MCF 10A (cell line): Measurements from ENCODE around the gene MEX3D. TPM values are rescaled to one million over a fixed set of nuclear protein-coding genes. Genes with fewer than 3 reads are reported as not detected.
"Not testable (repeated sequence)": the region's sequence is repeated elsewhere in the genome, so short reads cannot be mapped to it uniquely, and the experiment has no call there.

Source experiments
- BruUV-seq: library from RNA; stranded (reverse); fragments of 400-500 nt; replicated peaks from 2 replicates; lab custom pipeline; 2021; lab: Mats Ljungman, UMichigan
- CTCF ChIA-PET: fragments of 300-600 bp; sonication (Branson Sonifier 250); formaldehyde crosslinking; extraction: SDS; loops from one replicate; lab custom pipeline; 2021; ENCODE audit warnings: antibody characterized with exemption, inconsistent platforms; lab: Yijun Ruan, JAX
- POLR2A ChIA-PET: fragments of 300-600, 350-650 bp; sonication (Branson Sonifier 250); formaldehyde crosslinking; extraction: SDS; loops from one replicate; lab custom pipeline; 2020; ENCODE audit warnings: antibody characterized with exemption, inconsistent platforms; lab: Yijun Ruan, JAX
- DNase-seq: peaks from one replicate; pipeline ENCODE4 v3.0.0-alpha.2; 2018; ENCODE audit not compliant: unreplicated experiment
- H3K27ac Mint-ChIP-seq: one replicate; pipeline ENCODE4 v1.8.0; 2022; ENCODE audit warnings: mild to moderate bottlenecking, low read depth, mixed read lengths; ENCODE audit not compliant: unreplicated experiment
- H3K27me3 Mint-ChIP-seq: one replicate; pipeline ENCODE4 v1.8.0; 2022; ENCODE audit warnings: mixed read lengths; ENCODE audit not compliant: insufficient read depth, unreplicated experiment
- H3K36me3 Mint-ChIP-seq: one replicate; pipeline ENCODE4 v1.8.0; 2022; ENCODE audit warnings: mild to moderate bottlenecking, moderate library complexity, mixed read lengths; ENCODE audit not compliant: insufficient read depth, unreplicated experiment
- H3K4me1 Mint-ChIP-seq: one replicate; pipeline ENCODE4 v1.8.0; 2022; ENCODE audit warnings: mixed read lengths; ENCODE audit not compliant: insufficient read depth, unreplicated experiment
- H3K4me3 Mint-ChIP-seq: one replicate; pipeline ENCODE4 v1.8.0; 2022; ENCODE audit warnings: mild to moderate bottlenecking, moderate library complexity, mixed read lengths; ENCODE audit not compliant: unreplicated experiment
- H3K9me3 Mint-ChIP-seq: one replicate; pipeline ENCODE4 v1.8.0; 2022; ENCODE audit warnings: mixed read lengths; ENCODE audit not compliant: unreplicated experiment
- intact Hi-C: fragments of 100-400 bp; cut with micrococcal nuclease; formaldehyde crosslinking; loops from 2 replicates; pipeline ENCODE4 v1.14.1; 2022
- total RNA-seq: library from RNA; stranded (reverse); gene quantifications from 2 replicates; pipeline ENCODE4 v1.2.3, GENCODE V29; 2022
- TF ChIP-seq, protein P1 (sequence below): fragments of 200-600 bp; IDR thresholded peaks from one replicate; pipeline ENCODE4 v1.8.0; 2022; ENCODE audit warnings: antibody characterized with exemption, mild to moderate bottlenecking; ENCODE audit not compliant: unreplicated experiment

The MEX3D gene
- total RNA-seq, 1 experiment from 2014 or later: 20.0 TPM

- Mint-ChIP-seq H3K27ac (no peak overlapping the region), H3K4me1 (peaks cover 2% of the 10 kb centered on the region), H3K36me3 (no peaks in the 10 kb centered on the region), H3K9me3 (no peaks in the 10 kb centered on the region), H3K4me3 (no peak overlapping the region), H3K27me3 (no peaks in the 10 kb centered on the region)
- ChIA-PET CTCF (interaction anchor here (0.6 to 1.1 kb wide), 4 partner anchors 36 to 215 kb away, joined by 3 to 4 read pairs (median 3); no protein-coding TSS in a partner anchor), POLR2A (no interaction called here)
- BruUV-seq: no TSS peak
- TF ChIP-seq, protein P1, sequence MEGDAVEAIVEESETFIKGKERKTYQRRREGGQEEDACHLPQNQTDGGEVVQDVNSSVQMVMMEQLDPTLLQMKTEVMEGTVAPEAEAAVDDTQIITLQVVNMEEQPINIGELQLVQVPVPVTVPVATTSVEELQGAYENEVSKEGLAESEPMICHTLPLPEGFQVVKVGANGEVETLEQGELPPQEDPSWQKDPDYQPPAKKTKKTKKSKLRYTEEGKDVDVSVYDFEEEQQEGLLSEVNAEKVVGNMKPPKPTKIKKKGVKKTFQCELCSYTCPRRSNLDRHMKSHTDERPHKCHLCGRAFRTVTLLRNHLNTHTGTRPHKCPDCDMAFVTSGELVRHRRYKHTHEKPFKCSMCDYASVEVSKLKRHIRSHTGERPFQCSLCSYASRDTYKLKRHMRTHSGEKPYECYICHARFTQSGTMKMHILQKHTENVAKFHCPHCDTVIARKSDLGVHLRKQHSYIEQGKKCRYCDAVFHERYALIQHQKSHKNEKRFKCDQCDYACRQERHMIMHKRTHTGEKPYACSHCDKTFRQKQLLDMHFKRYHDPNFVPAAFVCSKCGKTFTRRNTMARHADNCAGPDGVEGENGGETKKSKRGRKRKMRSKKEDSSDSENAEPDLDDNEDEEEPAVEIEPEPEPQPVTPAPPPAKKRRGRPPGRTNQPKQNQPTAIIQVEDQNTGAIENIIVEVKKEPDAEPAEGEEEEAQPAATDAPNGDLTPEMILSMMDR: no peak
- intact Hi-C loops: no loop called here
- no peak for DNase-seq
Measured at GRCh38 chr19:1551068-1552040, 16.8 kb downstream of the MEX3D start.

DNA sequence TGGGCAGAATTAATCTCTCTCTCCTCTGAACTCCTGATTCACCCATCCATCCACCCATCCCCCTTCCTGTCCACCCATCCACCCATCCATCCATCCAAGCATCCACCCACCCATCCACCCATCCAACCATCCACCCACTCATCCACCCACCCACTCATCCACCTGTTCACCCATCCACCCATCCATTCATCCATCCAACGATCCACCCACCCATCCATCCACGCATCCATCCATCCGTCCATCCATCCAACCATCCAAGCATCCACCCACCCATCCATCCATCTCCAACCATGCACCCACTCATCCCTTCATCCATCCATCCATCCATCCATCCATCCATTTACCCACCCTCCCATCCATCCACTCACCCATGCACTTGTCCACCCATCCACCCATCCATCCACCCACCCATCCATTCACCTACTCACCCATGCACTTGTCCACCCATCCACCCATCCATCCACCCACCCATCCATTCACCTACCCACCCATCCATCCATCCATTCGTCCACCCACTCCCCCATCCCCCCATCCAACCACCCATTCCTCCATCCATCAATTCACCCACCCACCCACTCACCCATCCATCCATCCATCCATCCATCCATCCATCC, 18.7 kb downstream of the MEX3D start:
- intact Hi-C loops: loop anchor here (5.0 kb wide), 1 partner anchor 248 kb away; no protein-coding TSS in a partner anchor
- BruUV-seq: no TSS peak
- CTCF ChIA-PET: no interaction called here
- POLR2A ChIA-PET: no interaction called here
- no peak for DNase-seq
- no peaks in the 10 kb centered on the region for H3K9me3 Mint-ChIP-seq
- peaks cover 6% of the 10 kb centered on the region for H3K4me1 Mint-ChIP-seq
- TF ChIP-seq, protein P1: no peak
- no peaks in the 10 kb centered on the region for H3K27me3 Mint-ChIP-seq
- no peak overlapping the region for H3K4me3 Mint-ChIP-seq
- no peak overlapping the region for H3K27ac Mint-ChIP-seq
- no peaks in the 10 kb centered on the region for H3K36me3 Mint-ChIP-seq

- CTCF ChIA-PET: interaction anchor here (0.6 kb wide), 1 partner anchor 308 kb away, joined by 3 read pairs; no protein-coding TSS in a partner anchor
- Mint-ChIP-seq H3K4me1 (no peaks in the 10 kb centered on the region), H3K27ac (no peak overlapping the region), H3K4me3 (no peak overlapping the region), H3K9me3 (no peaks in the 10 kb centered on the region), H3K36me3 (no peaks in the 10 kb centered on the region), H3K27me3 (peaks cover 13% of the 10 kb centered on the region)
- POLR2A ChIA-PET: no interaction called here
- TF ChIP-seq, protein P1: no peak
- intact Hi-C loops: no loop called here
- DNase-seq: no peak
- no TSS peak for BruUV-seq
Measured at GRCh38 chr19:1540365-1540925, 27.7 kb downstream of the MEX3D start.

GRCh38 chr19:1539749-1540148, 28.4 kb downstream of the MEX3D start:
- POLR2A ChIA-PET, DNase-seq, H3K4me3 Mint-ChIP-seq, H3K27ac Mint-ChIP-seq, BruUV-seq, intact Hi-C loops, H3K4me1 Mint-ChIP-seq, H3K9me3 Mint-ChIP-seq, H3K36me3 Mint-ChIP-seq: not testable (repeated sequence)
- peaks cover 13% of the 10 kb centered on the region for H3K27me3 Mint-ChIP-seq
- CTCF ChIA-PET: interaction anchor here (0.6 to 0.8 kb wide), 3 partner anchors 67 to 309 kb away, joined by 3 to 5 read pairs (median 3); no protein-coding TSS in a partner anchor
